HepG2 (cell line): ENCODE data around the gene PRDM15. TPM values are rescaled to one million over a fixed set of nuclear protein-coding genes. Genes with fewer than 3 reads are reported as not detected.

Experiments used
- EHMT2 ChIP-seq: fragments of 200-600 bp; sonication (generic); IDR thresholded peaks from 2 replicates; pipeline ENCODE4 v1.7.0; 2017; ENCODE audit warnings: antibody characterized with exemption, low read depth, low read length, borderline replicate concordance
- ELF1 ChIP-seq: sonication (generic); formaldehyde crosslinking; IDR thresholded peaks from 2 replicates; pipeline ENCODE4 v1.4.0; 2020; ENCODE audit warnings: missing genetic modification reagents
- GATAD2A ChIP-seq: IDR thresholded peaks from 2 replicates; pipeline ENCODE4 v1.6.1; 2016
- IKZF1 ChIP-seq: fragments of 450-650 bp; IDR thresholded peaks from 2 replicates; pipeline ENCODE4 v1.7.1; 2016
- JARID2 ChIP-seq: sonication (generic); formaldehyde crosslinking; IDR thresholded peaks from 2 replicates; pipeline ENCODE4 v1.8.1; 2023; ENCODE audit warnings: missing genetic modification reagents, inconsistent platforms; ENCODE audit not compliant: insufficient replicate concordance
- SATB2 ChIP-seq: sonication (generic); formaldehyde crosslinking; IDR thresholded peaks from 2 replicates; pipeline ENCODE4 v1.5.0; 2020; ENCODE audit warnings: missing genetic modification reagents
- TBP ChIP-seq: sonication (generic); formaldehyde crosslinking; IDR thresholded peaks from 2 replicates; pipeline ENCODE4 v1.5.0; 2020; ENCODE audit warnings: missing genetic modification reagents
- ZBTB8A ChIP-seq: sonication (generic); formaldehyde crosslinking; IDR thresholded peaks from 2 replicates; pipeline ENCODE4 v1.4.0; 2020; ENCODE audit warnings: mild to moderate bottlenecking, low read depth, missing genetic modification reagents, borderline replicate concordance
- ZNF282 ChIP-seq: fragments of 450-650 bp; IDR thresholded peaks from 2 replicates; pipeline ENCODE4 v1.6.1; 2018; ENCODE audit not compliant: partially characterized antibody
- ZNF296 ChIP-seq: sonication (generic); formaldehyde crosslinking; conservative IDR thresholded peaks from 2 replicates; pipeline ENCODE4 v1.5.0; 2020; ENCODE audit warnings: mild to moderate bottlenecking, missing genetic modification reagents
- ZNF432 ChIP-seq: sonication (generic); formaldehyde crosslinking; IDR thresholded peaks from 2 replicates; pipeline ENCODE4 v1.5.0; 2020; ENCODE audit warnings: missing genetic modification reagents, mild to moderate bottlenecking, borderline replicate concordance
- ZNF598 ChIP-seq: sonication (generic); formaldehyde crosslinking; IDR thresholded peaks from 2 replicates; pipeline ENCODE4 v1.5.1; 2020; ENCODE audit warnings: mild to moderate bottlenecking, missing genetic modification reagents, borderline replicate concordance
- ZNF644 ChIP-seq: IDR thresholded peaks from 2 replicates; pipeline ENCODE4 v1.6.1; 2016; ENCODE audit warnings: low read depth
- polyA plus RNA-seq, 8 experiments: library from polyadenylated mRNA; depleted of rRNA in 3 of 8; stranded (reverse) in 7 of 8; unstranded in 1 of 8; fragments of >200 nt; fragmentation: Illumina TruSeq in 4 of 8; extraction: Trizol in 4 of 8; gene quantifications; 2 replicates each; pipeline versions ENCODE4 v1.2.1 to v1.2.3, GENCODE V29; 2011 to 2016; ENCODE audit warnings: low read depth in 4 of 8, missing spikeins in 1 of 8, mixed read lengths in 1 of 8; ENCODE audit not compliant: insufficient read depth in 1 of 8
- total RNA-seq, 5 experiments: library from RNA; depleted of rRNA; stranded (reverse); fragments of >200 nt; fragmentation: Illumina TruSeq; extraction: Trizol; gene quantifications; 2 replicates each; pipeline ENCODE4 v1.2.3, GENCODE V29; 2016; ENCODE audit warnings: low read depth in 1 of 5
- TF ChIP-seq, protein P1 (sequence below): sonication (generic); formaldehyde crosslinking; IDR thresholded peaks from 2 replicates; pipeline ENCODE4 v1.4.0; 2020; ENCODE audit warnings: low read depth, mild to moderate bottlenecking, missing genetic modification reagents
- TF ChIP-seq, protein P2 (sequence below): sonication (generic); formaldehyde crosslinking; IDR thresholded peaks from 2 replicates; pipeline ENCODE4 v1.5.0; 2020; ENCODE audit warnings: missing genetic modification reagents, mild to moderate bottlenecking, borderline replicate concordance
- TF ChIP-seq, protein P3 (sequence below): sonication (generic); formaldehyde crosslinking; IDR thresholded peaks from 2 replicates; pipeline ENCODE4 v1.4.0; 2020; ENCODE audit warnings: missing genetic modification reagents; ENCODE audit errors: not compliant biosample characterization
- TF ChIP-seq, protein P4 (sequence below): sonication (generic); formaldehyde crosslinking; IDR thresholded peaks from 2 replicates; pipeline ENCODE4 v1.9.0; 2022; ENCODE audit warnings: low read depth, missing genetic modification reagents
- TF ChIP-seq, protein P5 (sequence below): IDR thresholded peaks from 2 replicates; pipeline ENCODE4 v1.6.1; 2012; ENCODE audit warnings: inconsistent platforms
- TF ChIP-seq, protein P6 (sequence below): sonication (generic); formaldehyde crosslinking; IDR thresholded peaks from 2 replicates; pipeline ENCODE4 v1.4.0; 2020; ENCODE audit warnings: missing genetic modification reagents, borderline replicate concordance

The PRDM15 gene
- total and polyA plus RNA-seq, 2 of the 13 experiments (the other 11 are each of a cell fraction or from before 2014, with no cell fraction given) = 4.0 to 6.9 TPM

DNA sequence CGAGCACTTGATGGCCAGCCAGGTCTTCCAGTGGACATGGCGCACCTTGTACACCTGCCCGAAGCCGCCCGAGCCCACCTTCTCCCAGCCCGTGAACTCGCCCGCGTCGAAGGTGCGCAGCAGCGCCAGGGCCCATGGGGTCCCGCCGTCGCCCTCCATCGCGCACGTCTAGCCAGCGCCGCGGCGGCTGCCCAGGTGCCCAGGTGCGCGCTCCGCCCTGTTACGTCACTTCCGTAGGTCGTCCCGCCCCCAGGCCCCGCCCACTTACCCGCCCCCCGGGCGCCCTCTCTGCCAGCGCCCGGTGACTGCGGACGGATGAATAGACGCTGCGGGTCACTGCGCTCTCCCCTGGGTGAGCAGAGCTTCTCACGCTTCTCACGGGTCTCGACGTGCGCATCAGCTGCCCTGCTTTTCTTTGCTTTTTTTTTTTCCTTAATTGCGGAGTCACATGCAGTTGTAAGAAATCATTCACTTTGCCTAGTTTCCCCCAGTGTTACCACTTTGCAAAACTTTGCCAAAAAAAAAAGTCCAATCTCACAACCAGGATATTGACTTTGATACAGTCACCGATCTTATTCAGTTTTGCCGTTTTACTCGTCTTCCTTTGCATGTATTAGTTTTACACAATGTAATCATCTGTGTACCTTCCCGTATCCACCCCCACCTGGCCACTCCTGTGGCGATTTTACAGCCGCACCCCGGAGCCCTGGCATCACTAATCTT, 112.1 kb downstream of the PRDM15 start, which contains the start of gene RIPK4 (continued):
- TF ChIP-seq ZNF282 = no peak
- TF ChIP-seq ZNF598 (CRISPR knock-in tag) = no peak
- TF ChIP-seq, protein P1, sequence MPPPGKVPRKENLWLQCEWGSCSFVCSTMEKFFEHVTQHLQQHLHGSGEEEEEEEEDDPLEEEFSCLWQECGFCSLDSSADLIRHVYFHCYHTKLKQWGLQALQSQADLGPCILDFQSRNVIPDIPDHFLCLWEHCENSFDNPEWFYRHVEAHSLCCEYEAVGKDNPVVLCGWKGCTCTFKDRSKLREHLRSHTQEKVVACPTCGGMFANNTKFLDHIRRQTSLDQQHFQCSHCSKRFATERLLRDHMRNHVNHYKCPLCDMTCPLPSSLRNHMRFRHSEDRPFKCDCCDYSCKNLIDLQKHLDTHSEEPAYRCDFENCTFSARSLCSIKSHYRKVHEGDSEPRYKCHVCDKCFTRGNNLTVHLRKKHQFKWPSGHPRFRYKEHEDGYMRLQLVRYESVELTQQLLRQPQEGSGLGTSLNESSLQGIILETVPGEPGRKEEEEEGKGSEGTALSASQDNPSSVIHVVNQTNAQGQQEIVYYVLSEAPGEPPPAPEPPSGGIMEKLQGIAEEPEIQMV (CRISPR knock-in tag) = no peak
- TF ChIP-seq ZBTB8A (CRISPR knock-in tag) = no peak
- TF ChIP-seq, protein P2, sequence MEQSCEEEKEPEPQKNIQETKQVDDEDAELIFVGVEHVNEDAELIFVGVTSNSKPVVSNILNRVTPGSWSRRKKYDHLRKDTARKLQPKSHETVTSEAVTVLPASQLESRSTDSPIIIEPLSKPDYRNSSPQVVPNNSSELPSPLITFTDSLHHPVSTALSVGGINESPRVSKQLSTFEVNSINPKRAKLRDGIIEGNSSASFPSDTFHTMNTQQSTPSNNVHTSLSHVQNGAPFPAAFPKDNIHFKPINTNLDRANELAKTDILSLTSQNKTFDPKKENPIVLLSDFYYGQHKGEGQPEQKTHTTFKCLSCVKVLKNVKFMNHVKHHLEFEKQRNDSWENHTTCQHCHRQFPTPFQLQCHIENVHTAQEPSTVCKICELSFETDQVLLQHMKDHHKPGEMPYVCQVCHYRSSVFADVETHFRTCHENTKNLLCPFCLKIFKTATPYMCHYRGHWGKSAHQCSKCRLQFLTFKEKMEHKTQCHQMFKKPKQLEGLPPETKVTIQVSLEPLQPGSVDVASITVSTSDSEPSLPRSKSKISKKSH = peak; percentile 66; the same call in 1 of the 2 replicates
- TF ChIP-seq ZNF432 (CRISPR knock-in tag) = no peak
- no peak for TF ChIP-seq ZNF644 (CRISPR knock-in tag)
- no peak; the same call in 1 of the 2 replicates for TF ChIP-seq SATB2
- no peak for TF ChIP-seq ELF1
- no peak for TF ChIP-seq JARID2 (CRISPR knock-in tag)
- TF ChIP-seq GATAD2A (CRISPR knock-in tag) = no peak; the same call in 1 of the 2 replicates
- no peak for TF ChIP-seq ZNF296
- TF ChIP-seq, protein P3, sequence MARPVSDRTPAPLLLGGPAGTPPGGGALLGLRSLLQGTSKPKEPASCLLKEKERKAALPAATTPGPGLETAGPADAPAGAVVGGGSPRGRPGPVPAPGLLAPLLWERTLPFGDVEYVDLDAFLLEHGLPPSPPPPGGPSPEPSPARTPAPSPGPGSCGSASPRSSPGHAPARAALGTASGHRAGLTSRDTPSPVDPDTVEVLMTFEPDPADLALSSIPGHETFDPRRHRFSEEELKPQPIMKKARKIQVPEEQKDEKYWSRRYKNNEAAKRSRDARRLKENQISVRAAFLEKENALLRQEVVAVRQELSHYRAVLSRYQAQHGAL (CRISPR knock-in tag) = no peak
- TF ChIP-seq IKZF1 = no peak
- TF ChIP-seq, protein P4, sequence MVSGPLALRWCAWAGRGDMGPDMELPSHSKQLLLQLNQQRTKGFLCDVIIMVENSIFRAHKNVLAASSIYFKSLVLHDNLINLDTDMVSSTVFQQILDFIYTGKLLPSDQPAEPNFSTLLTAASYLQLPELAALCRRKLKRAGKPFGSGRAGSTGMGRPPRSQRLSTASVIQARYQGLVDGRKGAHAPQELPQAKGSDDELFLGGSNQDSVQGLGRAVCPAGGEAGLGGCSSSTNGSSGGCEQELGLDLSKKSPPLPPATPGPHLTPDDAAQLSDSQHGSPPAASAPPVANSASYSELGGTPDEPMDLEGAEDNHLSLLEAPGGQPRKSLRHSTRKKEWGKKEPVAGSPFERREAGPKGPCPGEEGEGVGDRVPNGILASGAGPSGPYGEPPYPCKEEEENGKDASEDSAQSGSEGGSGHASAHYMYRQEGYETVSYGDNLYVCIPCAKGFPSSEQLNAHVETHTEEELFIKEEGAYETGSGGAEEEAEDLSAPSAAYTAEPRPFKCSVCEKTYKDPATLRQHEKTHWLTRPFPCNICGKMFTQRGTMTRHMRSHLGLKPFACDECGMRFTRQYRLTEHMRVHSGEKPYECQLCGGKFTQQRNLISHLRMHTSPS (CRISPR knock-in tag) = no peak; the same call in 1 of the 2 replicates
- 0 out of 2 replicates have a peak, but pooled peaks have one; percentile 2 for TF ChIP-seq TBP (CRISPR knock-in tag)
- TF ChIP-seq, protein P5, sequence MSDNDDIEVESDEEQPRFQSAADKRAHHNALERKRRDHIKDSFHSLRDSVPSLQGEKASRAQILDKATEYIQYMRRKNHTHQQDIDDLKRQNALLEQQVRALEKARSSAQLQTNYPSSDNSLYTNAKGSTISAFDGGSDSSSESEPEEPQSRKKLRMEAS = peak; percentile 54; the same call in 1 of the 2 replicates
- TF ChIP-seq, protein P6, sequence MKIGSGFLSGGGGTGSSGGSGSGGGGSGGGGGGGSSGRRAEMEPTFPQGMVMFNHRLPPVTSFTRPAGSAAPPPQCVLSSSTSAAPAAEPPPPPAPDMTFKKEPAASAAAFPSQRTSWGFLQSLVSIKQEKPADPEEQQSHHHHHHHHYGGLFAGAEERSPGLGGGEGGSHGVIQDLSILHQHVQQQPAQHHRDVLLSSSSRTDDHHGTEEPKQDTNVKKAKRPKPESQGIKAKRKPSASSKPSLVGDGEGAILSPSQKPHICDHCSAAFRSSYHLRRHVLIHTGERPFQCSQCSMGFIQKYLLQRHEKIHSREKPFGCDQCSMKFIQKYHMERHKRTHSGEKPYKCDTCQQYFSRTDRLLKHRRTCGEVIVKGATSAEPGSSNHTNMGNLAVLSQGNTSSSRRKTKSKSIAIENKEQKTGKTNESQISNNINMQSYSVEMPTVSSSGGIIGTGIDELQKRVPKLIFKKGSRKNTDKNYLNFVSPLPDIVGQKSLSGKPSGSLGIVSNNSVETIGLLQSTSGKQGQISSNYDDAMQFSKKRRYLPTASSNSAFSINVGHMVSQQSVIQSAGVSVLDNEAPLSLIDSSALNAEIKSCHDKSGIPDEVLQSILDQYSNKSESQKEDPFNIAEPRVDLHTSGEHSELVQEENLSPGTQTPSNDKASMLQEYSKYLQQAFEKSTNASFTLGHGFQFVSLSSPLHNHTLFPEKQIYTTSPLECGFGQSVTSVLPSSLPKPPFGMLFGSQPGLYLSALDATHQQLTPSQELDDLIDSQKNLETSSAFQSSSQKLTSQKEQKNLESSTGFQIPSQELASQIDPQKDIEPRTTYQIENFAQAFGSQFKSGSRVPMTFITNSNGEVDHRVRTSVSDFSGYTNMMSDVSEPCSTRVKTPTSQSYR (CRISPR knock-in tag) = no peak
- TF ChIP-seq EHMT2 = no peak
